OCI-LY7 (cell line): ENCODE data around the gene ACP7. TPM values are rescaled to one million over a fixed set of nuclear protein-coding genes. Genes with fewer than 3 reads are reported as not detected.

ENCODE experiments used
- Bru-seq: library from RNA; stranded (reverse); fragments of 400-500 nt; gene quantifications from one replicate; lab custom pipeline; 2021; lab: Mats Ljungman, UMichigan
- BruChase-seq, 2 experiments: library from RNA; stranded (reverse); fragments of 400-500 nt; gene quantifications; one replicate each; lab custom pipeline; 2021; lab: Mats Ljungman, UMichigan
- BruUV-seq: library from RNA; stranded (reverse); fragments of 400-500 nt; replicated peaks from 2 replicates; lab custom pipeline; 2021; lab: Mats Ljungman, UMichigan
- CTCF ChIA-PET: fragments of 300-600 bp; sonication (Branson Sonifier 250); formaldehyde crosslinking; loops from one replicate; lab custom pipeline; 2022; ENCODE audit warnings: antibody characterized with exemption; ENCODE audit not compliant: unreplicated experiment; lab: Charles Lee
- POLR2A ChIA-PET: fragments of 300-600 bp; sonication (Branson Sonifier 250); formaldehyde crosslinking; loops from one replicate; lab custom pipeline; 2022; ENCODE audit warnings: antibody characterized with exemption; lab: Charles Lee
- DNase-seq: peaks from one replicate; pipeline ENCODE4 v3.0.0-alpha.2; 2015; ENCODE audit warnings: low spot score
- H2AFZ ChIP-seq: fragments of 200-600 bp; sonication (generic), shearing (Covaris generic); 2 replicates; pipeline ENCODE4 v1.6.1; 2014; ENCODE audit warnings: mild to moderate bottlenecking, antibody characterized with exemption, low read length, moderate library complexity
- H3K27ac ChIP-seq: fragments of 200-600 bp; sonication (generic); 2 replicates; pipeline ENCODE4 v1.5.1; 2014; ENCODE audit warnings: mixed run types, low read depth, mild to moderate bottlenecking, moderate library complexity, low read length, inconsistent platforms; ENCODE audit not compliant: poor library complexity, severe bottlenecking
- H3K36me3 ChIP-seq: fragments of 200-600 bp; sonication (generic); 2 replicates; pipeline ENCODE4 v1.6.1; 2014; ENCODE audit warnings: mild to moderate bottlenecking, antibody characterized with exemption, low read length, moderate library complexity, mixed read lengths; ENCODE audit not compliant: insufficient read depth
- H3K4me1 ChIP-seq: fragments of 200-600 bp; sonication (generic); 2 replicates; pipeline ENCODE4 v1.5.1; 2014; ENCODE audit warnings: mild to moderate bottlenecking, low read length; ENCODE audit not compliant: insufficient read depth, poor library complexity, severe bottlenecking
- H3K4me2 ChIP-seq: fragments of 200-600 bp; sonication (generic); 2 replicates; pipeline ENCODE4 v1.6.1; 2014; ENCODE audit warnings: mild to moderate bottlenecking, low read length
- H3K4me3 ChIP-seq: fragments of 200-600 bp; sonication (generic); 2 replicates; pipeline ENCODE4 v1.5.1; 2014; ENCODE audit warnings: mild to moderate bottlenecking, low read depth, low read length; ENCODE audit not compliant: poor library complexity, severe bottlenecking
- H3K79me2 ChIP-seq: fragments of 200-600 bp; sonication (generic); 2 replicates; pipeline ENCODE4 v1.6.1; 2016; ENCODE audit warnings: low read depth, mild to moderate bottlenecking, low read length, moderate library complexity, mixed read lengths; ENCODE audit not compliant: insufficient read depth
- H3K9me2 ChIP-seq: fragments of 200-600 bp; sonication (generic); 2 replicates; pipeline ENCODE4 v1.6.1; 2016; ENCODE audit warnings: mild to moderate bottlenecking, low read length, mixed read lengths; ENCODE audit not compliant: insufficient read depth
- H3K9me3 ChIP-seq: fragments of 200-600 bp; sonication (generic); 2 replicates; pipeline ENCODE4 v1.6.1; 2014; ENCODE audit warnings: mild to moderate bottlenecking, mixed run types, low read length, mixed read lengths
- H4K20me1 ChIP-seq: fragments of 200-600 bp; sonication (generic); 2 replicates; pipeline ENCODE4 v1.6.1; 2014; ENCODE audit warnings: mild to moderate bottlenecking, antibody characterized with exemption, low read length, moderate library complexity, mixed read lengths; ENCODE audit not compliant: insufficient read depth
- EZH2phosphoT487 ChIP-seq: fragments of 200-600 bp; sonication (generic); IDR thresholded peaks from 2 replicates; pipeline ENCODE4 v1.6.1; 2018; ENCODE audit warnings: low read depth, borderline replicate concordance, mild to moderate bottlenecking, mixed run types, antibody characterized with exemption, low read length, moderate library complexity, mixed read lengths
- intact Hi-C: fragments of 100-400 bp; cut with micrococcal nuclease; formaldehyde crosslinking; loops from one replicate; pipeline ENCODE4 v1.10.0; 2022; ENCODE audit not compliant: unreplicated experiment
- long read RNA-seq: library from polyadenylated mRNA; stranded (forward); transcript quantifications from one replicate; pipeline ENCODE4 v2.0.0, GENCODE V29; 2022
- total RNA-seq, 2 experiments: library from RNA; depleted of rRNA in 1 of 2; stranded (reverse); fragments of >200 nt in 1 of 2; shearing (Covaris generic) in 1 of 2; gene quantifications; 2 replicates each; pipeline ENCODE4 v1.2.3, GENCODE V29; 2014 to 2022
- TF ChIP-seq, protein P1 (sequence below): fragments of 200-600 bp; sonication (generic); conservative IDR thresholded peaks from 2 replicates; pipeline ENCODE4 v1.5.1; 2014; ENCODE audit warnings: mild to moderate bottlenecking, antibody characterized with exemption, low read length, moderate library complexity, mixed read lengths

Gene ACP7, protein sequence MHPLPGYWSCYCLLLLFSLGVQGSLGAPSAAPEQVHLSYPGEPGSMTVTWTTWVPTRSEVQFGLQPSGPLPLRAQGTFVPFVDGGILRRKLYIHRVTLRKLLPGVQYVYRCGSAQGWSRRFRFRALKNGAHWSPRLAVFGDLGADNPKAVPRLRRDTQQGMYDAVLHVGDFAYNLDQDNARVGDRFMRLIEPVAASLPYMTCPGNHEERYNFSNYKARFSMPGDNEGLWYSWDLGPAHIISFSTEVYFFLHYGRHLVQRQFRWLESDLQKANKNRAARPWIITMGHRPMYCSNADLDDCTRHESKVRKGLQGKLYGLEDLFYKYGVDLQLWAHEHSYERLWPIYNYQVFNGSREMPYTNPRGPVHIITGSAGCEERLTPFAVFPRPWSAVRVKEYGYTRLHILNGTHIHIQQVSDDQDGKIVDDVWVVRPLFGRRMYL
- total RNA-seq (2014; rRNA removed; shearing (Covaris generic)) (not detected in 2 replicates), total RNA-seq (2022) (not detected in 2 replicates), Bru-seq, nascent RNA (not detected), BruChase-seq, experiment 1, labeled RNA remaining after a 6-hour chase (percentile 3 among the genes with signal in this experiment), BruChase-seq, experiment 2, labeled RNA remaining after a 2-hour chase (percentile 5 among the genes with signal in this experiment)
- long read RNA-seq, result 0 reads

- intact Hi-C loops, result no loop called here
- Histone ChIP-seq H3K4me1 (no peaks in the 10 kb centered on the region), H3K4me3 (no peak within 1 kb of the TSS), H3K27ac (no peak within 1 kb of the TSS), H4K20me1 (no peaks in the 10 kb centered on the region), H3K79me2 (no peaks in the 10 kb centered on the region), H3K9me3 (no peaks in the 10 kb centered on the region), H3K4me2 (no peak within 1 kb of the TSS), H3K36me3 (no peaks in the 10 kb centered on the region), H2AFZ (no peak within 1 kb of the TSS), H3K9me2 (no peaks in the 10 kb centered on the region)
- DNase-seq, result no peak
- BruUV-seq, result no TSS peak
- POLR2A ChIA-PET, result no interaction called here
- CTCF ChIA-PET, result no interaction called here
- no peak for TF ChIP-seq EZH2phosphoT487
- TF ChIP-seq, protein P1, sequence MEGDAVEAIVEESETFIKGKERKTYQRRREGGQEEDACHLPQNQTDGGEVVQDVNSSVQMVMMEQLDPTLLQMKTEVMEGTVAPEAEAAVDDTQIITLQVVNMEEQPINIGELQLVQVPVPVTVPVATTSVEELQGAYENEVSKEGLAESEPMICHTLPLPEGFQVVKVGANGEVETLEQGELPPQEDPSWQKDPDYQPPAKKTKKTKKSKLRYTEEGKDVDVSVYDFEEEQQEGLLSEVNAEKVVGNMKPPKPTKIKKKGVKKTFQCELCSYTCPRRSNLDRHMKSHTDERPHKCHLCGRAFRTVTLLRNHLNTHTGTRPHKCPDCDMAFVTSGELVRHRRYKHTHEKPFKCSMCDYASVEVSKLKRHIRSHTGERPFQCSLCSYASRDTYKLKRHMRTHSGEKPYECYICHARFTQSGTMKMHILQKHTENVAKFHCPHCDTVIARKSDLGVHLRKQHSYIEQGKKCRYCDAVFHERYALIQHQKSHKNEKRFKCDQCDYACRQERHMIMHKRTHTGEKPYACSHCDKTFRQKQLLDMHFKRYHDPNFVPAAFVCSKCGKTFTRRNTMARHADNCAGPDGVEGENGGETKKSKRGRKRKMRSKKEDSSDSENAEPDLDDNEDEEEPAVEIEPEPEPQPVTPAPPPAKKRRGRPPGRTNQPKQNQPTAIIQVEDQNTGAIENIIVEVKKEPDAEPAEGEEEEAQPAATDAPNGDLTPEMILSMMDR, result no peak
Measured at GRCh38 chr19:39083983-39084731, at the start of gene ACP7. ACP7 (plus strand) TSS chr19:39084368; CDS start chr19:39085270, 902 bp downstream.

DNA sequence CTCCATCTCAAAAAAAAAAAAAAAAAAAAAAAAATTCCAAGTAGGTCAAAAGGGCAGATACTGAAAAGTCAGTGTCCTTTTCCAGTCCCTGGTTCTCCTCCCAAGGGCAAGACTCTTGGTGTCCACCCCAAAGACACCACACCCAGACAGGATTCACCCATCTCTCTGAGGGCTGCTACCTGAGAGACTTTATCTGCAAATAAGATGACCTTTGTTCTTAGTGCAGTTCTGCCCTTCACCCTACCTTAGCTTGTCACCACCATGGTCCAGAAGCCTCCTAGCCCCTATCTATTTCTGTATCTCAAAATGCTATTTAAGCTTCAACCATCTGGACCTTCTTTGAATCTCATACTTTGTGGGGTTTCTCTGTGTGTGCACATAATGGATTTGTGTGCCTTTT lies 47.6 kb upstream of the ACP7 start:
- no peak overlapping the region for H2AFZ ChIP-seq
- no peaks in the 10 kb centered on the region for H3K9me3 ChIP-seq
- no peak overlapping the region for H3K4me3 ChIP-seq
- TF ChIP-seq, protein P1, result no peak
- TF ChIP-seq EZH2phosphoT487, result no peak
- no peak overlapping the region for H3K27ac ChIP-seq
- H3K9me2 ChIP-seq, result no peaks in the 10 kb centered on the region
- H3K36me3 ChIP-seq, result no peaks in the 10 kb centered on the region
- no peak overlapping the region for H3K4me2 ChIP-seq
- POLR2A ChIA-PET, result interaction anchor here (0.6 kb wide), 1 partner anchor 1995 kb away, joined by 3 read pairs; no protein-coding TSS in a partner anchor
- no TSS peak for BruUV-seq
- no peak for DNase-seq
- H4K20me1 ChIP-seq, result no peaks in the 10 kb centered on the region
- H3K4me1 ChIP-seq, result peaks cover 2% of the 10 kb centered on the region
- no peaks in the 10 kb centered on the region for H3K79me2 ChIP-seq
- intact Hi-C loops, result loop anchor here (10.0 kb wide), 1 partner anchor 72 kb away; no protein-coding TSS in a partner anchor
- CTCF ChIA-PET, result no interaction called here
